ENCODE measurements around the gene FBXW11.

FBXW11 gene

DNA sequence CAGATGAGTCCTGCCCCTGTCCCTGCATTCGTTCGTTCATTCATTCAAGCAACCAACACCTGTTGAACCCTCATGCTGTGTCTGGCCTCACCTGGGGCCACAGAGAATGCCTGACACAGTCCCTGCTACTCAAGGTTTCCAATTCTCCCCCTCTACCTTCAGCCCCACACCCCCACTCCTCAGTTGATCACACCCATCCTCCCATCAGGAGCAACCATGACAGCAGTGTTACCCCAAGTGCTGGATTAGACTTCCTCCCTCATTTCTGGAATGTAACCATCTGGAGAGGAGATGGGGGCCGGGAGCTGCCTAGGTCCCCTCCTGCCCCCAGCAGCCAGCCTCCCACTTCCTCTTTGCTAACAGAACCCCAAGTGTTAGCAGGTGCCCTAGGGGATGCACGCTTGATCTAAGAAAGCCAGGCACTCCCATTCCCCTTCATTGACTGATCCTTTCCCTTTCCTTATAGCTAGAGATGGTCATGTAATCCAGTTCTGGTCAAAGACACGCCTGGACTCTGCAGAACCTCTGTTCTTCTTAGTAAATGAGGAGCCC lies 163.6 kb downstream of the FBXW11 start:
- DNase-seq (ENCODE audit: low read depth, low spot score) = no peak

DNA sequence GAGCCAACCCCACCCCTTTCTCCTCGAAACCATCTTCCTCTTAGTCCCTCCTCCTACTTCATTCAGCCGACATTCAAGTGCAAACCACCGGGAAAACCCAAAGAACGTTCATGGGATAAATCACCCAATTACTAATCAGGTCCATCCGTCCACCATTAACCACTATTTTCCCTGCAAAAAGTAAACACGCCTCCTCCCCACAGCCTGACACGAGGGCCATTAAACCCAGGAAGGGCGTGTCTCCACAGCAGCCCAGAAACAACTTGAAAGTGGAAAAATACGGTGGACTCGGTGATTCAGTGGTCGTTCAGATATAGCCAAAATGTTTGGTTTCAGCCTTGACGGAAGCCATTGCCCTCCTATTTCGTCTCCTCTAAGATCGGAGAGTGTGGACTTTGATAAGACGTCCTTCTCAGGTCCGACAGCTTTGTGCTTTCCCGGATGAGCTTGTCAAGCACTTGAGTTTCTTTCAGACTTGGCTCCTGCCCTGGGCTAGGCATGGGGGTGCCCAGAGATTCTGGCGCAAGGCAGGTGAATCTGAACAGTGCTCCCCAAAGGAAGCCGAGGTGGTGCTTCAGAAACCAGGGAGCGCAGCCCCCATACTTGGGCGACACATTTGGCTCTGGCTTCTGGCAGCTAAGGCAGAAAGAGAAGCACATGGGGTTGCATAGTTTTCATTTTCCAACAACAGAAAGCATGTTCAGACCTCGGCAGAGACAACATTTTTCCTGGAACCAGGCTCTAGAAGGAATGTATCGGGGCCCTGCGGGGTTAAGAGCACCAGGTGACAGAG lies 164.3 kb downstream of the FBXW11 start:
- DNase-seq (ENCODE audit: low read depth, low spot score) = no peak

DNA sequence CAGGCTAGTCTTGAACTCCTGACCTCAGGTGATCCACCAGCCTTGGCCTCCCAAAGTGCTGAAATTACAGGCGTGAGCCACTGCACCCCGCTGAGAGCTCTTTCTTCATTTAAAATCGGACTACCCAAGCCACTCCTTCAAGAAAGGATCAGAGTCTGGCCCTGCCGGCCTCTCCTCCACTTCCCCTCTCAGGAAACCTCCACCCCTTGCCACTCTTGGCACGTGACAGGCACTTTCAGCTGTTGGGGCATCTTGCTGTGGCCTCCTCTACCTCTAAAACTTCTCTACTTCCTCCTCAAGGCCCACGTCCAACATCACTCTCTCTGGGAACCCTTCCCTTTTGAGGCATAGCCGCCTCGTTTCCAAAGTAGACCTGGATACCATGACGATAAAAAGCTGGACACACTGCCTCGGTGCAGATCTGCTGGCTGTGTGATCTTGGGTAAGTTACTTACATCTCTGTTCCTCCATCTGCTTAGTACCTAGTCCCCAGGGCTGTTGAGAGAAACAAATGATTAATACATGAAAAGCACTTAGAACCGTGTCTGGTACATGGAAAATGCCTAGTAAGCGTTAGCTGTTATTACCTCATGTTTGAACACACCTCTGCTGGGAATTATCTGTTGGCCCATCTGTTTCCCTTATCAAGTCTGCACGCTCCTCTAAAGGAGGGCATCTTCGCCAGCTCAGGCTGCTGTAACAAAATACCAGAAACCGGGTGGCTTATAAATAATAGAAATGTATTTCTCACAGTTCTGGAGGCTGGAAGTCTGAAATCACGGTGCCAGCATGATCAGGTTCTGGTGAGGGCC lies 165.5 kb downstream of the FBXW11 start:
- DNase-seq (ENCODE audit: low read depth, low spot score) = no peak

DNA sequence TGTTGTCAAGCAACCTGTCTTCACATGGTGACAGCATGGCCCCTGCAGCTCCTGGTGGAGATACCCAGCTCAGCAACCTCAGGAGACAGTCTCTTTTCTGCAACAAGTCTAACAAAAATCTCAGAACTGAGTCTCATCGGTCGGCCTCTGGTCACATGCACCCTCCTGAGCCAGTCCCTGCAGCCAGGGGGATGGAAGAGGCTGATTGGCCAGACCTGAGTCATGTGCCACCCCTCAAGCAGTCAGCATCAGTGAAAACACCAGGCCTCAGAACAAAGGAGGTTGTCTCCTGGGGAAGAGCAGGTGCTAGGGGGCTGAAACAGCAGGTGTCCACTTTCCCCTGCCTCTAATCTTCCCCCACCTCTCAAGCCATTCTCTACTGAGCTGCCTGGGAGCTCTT lies 166.4 kb downstream of the FBXW11 start:
- DNase-seq (ENCODE audit: low read depth, low spot score) = no peak

DNA sequence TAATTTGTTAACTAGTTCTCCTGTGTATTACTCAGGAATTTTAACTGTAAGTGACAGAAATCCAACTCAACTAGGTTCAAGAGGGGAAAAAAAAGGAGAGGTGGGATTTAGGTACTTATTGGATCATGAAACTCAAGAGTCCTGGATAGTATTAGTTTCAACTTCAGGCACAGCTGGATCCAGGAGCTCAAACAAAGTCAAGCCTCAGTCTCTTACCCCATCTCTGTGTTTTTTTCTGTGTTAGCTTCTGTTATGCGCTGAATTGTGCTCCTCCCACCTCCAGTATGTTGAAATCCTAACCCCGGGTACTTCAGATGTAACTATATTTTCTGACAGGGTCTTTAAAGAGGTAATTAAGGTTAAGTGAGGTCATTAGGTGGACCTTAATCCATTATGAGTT lies 167.3 kb downstream of the FBXW11 start:
- no peak for DNase-seq (ENCODE audit: low read depth, low spot score)

DNA sequence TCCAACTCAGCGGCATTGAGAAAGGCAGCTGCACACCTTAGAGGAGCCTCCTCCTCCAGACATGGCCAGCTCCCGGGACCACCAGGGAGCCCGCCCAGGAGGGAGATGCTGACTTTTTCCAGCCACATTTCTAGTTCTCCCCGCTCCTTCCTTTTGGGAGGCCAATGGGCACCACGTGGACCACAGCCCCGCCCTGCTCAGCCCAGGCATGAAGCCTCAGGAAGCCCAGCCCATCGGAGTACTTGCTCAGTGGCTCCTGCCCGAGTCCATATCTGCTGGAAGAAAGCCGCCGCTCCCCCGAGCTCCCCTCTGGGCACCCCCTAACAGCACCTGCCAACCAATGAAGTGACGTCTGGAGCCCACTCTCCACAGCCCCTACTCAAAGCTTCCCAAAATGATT lies 168.4 kb downstream of the FBXW11 start:
- DNase-seq (ENCODE audit: low read depth, low spot score) = no peak

DNA sequence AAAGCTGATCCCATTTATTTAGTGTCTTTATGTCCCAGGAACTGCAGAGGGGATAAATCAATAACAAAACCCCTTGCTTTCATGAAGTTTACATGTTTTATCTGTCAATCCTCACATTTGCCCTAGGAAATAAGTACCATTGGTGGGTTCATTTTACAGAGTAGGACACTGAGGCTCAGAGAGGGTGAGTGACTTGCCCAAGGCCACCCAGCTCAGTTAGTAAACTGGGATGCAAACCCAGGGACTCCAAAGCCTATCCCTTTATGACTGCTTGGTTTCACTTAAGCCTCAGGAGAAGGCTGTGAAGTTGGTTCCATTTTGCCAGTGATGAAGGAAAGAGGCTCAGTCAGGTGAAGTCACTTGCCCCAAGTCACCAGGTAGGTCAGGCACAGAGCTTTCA lies 168.9 kb downstream of the FBXW11 start:
- no peak for DNase-seq (ENCODE audit: low read depth, low spot score)

DNA sequence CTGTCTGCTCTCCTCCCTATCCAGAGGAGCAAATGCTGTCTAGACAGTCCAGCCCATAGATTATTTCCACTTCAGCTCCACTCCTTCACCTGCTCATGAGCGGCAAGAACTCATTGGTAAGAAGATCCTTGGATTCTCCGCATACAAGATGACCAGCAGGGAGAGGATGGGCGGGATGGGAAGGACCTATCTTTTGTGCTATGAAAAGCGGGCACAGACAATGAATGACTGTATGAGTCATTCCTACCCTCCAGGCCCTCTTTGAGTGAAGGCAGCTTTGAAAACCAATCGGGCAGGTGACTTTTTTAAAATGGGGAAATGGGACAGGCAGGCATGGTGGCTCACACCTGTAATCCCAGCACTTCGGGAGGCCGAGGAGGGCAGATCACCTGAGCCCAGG lies 171.4 kb downstream of the FBXW11 start:
- DNase-seq (ENCODE audit: low read depth, low spot score) = no peak

DNA sequence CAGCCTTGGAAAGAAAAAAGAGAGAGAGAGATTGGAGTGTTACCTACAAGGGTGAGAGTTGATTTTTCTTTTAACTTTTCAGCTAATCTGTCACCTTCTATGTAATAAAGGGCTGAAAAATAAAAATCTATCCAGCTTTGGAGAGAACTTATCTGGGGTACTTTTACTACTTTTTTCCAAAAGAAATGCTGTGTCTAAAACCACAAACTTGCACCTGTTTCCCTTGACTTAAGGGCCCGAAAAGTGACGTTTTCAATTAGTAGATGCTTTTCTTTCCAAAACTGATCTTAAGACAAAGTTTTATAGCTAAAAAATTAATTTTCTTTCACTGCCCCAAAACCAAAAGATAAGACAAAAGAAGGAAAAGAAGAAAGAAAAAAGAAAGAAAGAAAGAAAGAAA lies 172.0 kb downstream of the FBXW11 start:
- no peak for DNase-seq (ENCODE audit: low read depth, low spot score)

DNA sequence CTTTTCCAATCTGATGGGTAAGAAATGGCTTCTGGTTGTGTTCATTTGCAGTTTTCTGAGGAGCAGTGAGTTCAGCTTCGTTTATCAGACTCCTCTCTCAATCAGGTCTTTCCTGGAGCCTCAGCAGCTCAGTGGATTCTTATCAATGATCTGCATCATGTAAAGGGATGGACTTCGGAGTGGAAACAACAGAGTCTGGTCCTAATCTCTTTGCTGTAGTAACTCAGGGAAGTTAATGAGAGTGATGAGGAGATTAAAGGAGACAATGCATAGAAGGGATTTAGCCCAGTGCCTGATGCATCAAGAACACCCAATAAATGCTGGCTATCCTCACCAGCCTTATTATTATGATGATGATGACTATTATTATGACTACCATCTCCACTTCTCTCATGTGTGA lies 173.7 kb downstream of the FBXW11 start:
- no peak for DNase-seq (ENCODE audit: low read depth, low spot score)

DNA sequence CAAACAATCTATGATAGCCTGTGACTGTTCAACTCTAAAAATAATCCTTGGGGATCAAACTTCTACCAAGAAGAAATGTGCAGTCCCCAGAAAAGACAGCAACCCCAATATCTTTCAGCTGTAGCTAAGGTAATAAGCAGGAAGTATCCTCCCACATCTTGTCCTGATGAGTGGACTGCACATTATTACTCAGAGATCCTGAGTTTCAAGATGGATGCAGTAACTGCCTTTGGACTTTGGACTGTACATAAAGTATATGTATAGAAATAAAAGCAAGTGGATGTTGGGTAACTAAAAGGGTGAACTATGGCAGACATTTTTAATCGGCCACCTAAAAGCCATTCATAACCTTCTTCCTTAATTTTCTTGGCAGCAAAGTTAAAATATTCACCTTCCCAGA lies 175.8 kb downstream of the FBXW11 start:
- DNase-seq (ENCODE audit: low read depth, low spot score) = no peak

DNA sequence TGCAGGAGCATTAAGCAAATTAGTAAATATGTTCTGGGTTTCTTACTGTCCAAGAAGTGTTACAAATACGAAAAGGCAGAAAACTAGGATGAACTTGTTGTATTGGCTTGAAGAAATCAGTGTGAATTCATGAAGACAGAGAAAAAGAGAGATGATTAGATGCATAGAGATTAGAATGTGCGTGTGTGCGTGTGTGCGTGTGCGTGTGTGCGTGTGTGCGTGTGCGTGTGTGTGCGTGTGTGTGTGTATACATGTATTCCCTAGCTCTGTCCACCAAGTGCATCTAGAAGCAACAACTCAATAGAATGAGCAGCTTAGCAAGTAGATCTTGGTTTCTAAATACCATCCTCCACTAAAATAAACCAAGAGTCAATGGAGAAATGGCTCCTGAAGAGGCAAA lies 179.3 kb downstream of the FBXW11 start:
- no peak for DNase-seq (ENCODE audit: low read depth, low spot score)

DNA sequence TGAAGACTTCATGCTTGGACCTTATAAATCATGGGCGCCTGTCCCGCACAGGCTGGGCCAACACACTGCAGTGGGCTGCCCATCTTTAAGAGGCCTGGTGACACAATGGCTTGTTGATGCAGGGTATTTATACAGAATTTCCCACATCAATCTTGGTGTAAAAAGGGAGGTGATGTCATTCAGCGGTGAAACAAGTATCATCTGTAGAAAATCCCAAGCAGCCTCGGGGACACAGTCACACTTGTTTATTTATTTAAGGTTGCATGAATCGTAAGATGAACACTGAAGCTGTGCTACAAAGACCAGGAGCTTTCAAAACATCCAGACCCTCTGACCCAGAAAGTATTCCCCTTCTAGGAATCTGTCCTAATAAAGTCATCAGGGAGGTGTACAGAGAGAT lies 180.3 kb downstream of the FBXW11 start:
- no peak for DNase-seq (ENCODE audit: low read depth, low spot score)

DNA sequence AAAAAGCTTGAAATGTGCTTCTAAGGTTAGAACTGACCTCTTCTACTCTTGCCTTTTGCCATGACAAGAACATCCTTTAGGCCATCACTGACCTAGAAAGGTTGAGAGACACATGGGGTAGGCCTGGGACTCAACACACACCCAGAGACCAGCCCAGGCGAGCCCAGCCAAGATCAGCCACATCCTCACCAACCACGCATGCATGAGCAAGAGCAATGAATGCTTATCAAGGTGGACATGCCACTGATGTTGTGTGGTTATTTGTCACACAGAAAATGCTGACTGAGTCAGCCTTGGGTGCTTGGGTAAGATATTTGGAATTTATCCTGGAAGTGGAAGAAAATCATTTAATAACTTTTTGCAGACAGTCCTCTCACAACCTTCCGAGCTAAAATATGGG lies 181.4 kb downstream of the FBXW11 start:
- no peak for DNase-seq (ENCODE audit: low read depth, low spot score)

DNA sequence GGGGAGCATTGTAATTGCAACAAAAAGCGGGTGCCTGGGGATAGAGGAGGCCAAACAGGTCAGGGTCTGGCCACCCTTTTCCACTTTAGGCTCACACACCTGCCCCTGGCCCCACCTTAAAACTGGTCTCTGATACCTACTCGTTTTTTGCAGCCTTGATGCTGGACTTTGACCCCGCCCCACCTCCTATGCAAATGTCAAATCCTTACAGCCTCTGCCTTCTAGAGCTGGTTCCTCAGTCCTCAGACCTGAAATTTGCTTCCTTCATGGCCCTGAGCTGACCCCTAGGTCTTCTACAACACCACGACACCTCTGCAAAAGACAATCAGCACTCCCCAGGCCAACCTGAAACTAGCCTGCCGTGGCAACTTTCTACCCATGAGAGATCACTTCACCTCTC lies 183.2 kb downstream of the FBXW11 start:
- no peak for DNase-seq (ENCODE audit: low read depth, low spot score)

DNA sequence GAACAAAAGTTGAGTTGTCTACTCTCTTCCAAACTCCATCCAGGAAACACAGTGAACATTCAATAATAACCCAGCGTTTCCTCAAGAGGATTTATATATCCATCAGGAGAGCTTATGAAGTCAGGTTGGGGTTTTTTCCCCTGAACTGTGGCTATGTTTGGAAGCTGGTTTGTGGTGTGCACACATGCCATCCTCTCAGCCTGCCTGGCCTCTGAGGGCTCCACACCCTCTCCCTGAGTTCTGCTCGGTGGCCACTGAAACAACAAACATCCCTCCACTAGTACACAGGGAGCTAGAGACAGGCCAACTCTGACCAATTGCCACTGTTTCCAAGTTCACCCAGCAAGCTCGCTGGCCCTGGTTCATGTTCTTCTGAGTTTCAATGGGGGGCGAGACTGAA lies 185.2 kb downstream of the FBXW11 start:
- DNase-seq (ENCODE audit: low read depth, low spot score) = no peak

DNA sequence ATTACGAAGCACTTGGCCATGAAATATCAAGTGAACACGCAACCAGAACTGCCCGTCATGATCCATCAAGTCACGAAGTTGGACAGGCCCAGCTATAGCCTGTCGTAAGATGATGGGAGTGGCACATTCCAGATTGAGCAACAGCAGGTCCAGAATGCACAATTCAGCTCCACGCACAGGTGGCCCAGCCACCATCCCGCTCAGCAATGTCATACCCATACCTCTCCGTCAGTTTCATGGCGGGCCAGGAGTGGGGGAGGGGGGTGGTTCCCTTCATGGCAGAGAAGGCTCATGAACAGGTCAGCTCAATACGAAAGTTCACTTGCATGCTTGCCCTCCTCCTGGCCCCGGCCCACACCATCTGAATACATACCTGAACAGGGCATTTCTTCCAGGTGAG lies 185.9 kb downstream of the FBXW11 start:
- DNase-seq (ENCODE audit: low read depth, low spot score) = no peak

DNA sequence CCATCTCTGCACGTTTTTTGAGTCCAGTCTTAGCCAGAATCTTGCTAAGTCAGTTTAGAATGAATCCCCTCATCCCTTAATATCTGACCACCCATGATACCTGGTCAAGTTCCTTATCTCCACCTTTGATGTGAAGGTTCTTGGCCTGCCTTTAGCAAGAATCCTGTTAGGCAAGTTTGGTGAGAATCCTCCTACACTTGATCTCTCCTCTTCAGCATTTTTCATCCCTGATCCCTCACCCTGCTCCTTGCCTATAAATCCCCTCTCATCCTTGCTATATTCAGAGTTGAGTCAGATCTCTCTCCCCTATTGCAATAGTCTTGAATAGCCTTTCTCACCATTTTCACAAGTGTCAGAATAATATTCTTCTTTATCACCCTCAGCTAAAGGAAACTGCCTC lies 189.8 kb downstream of the FBXW11 start:
- DNase-seq (ENCODE audit: low read depth, low spot score) = no peak

DNA sequence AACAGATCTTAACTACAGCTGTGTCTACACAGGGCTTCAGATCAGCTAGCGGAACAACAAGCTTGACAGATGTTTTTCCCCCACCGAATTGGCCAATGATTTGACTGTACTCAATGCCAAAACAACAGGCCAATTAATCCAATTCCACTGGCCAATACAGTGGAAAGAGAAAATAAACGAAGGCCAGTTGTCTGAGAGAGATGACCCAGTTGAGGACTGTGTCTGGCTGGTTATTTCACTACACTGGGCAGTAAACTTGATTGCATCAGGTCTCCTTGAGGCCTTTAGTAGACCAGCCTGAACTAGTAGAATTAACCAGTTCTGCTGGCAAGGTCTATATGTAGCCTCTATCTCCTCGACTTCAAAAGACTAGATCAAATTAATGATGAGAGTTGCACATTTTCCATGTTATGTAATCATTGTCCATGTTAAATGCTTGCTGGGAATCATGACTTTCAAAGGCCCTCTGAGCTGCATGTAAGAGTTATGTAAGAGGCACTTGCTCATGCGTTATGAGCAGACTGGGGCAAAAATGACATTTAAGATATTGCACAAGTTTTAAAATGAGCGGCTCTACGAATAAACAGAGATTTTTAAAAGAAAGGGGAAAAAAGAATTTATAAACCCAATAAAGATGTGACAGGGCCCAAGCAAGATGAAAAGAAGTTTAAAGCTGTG lies 192.5 kb downstream of the FBXW11 start:
- no peak for DNase-seq (ENCODE audit: low read depth, low spot score)

DNA sequence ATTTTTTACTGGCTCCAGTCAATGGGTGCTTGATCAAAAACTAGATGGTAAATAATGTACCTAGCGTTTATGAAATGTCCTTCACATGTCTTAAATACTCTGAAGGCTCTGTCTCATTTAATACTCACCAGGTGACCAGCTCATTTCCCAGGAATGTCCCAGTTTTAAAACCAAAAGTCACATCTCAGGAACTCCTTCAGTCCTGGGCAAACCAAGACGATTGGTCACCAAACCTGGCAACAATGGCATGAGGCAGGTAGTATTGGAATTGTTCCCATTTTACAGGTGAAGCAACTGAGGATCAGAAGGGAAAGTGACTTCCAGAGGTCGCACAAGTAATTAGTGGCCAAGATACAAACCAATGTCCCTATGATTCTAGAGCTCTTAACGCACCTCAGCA lies 193.2 kb downstream of the FBXW11 start:
- DNase-seq (ENCODE audit: low read depth, low spot score) = no peak

Measured in iPS DF 19.7 (cell line).